ENCODE data around the gene LMX1A. TPM values are rescaled to one million over a fixed set of nuclear protein-coding genes. Genes with fewer than 3 reads are reported as not detected.

The LMX1A gene
- total RNA-seq, 2 experiments from 2014 or later = not detected

- CTCF ChIA-PET = no interaction called here
- POLR2A ChIA-PET = no interaction called here
Observed at GRCh38 chr1:165182975-165183374, 173.5 kb downstream of the LMX1A start.

GRCh38 chr1:165179306-165179705 is 177.2 kb downstream of the LMX1A start:
- ChIA-PET POLR2A (no interaction called here), CTCF (no interaction called here)

- ChIA-PET CTCF (no interaction called here), POLR2A (no interaction called here)
Observed at GRCh38 chr1:165174491-165174890, 182.0 kb downstream of the LMX1A start.

GRCh38 chr1:165173818-165174217 is 182.7 kb downstream of the LMX1A start:
- ChIA-PET CTCF (no interaction called here), POLR2A (no interaction called here)

DNA sequence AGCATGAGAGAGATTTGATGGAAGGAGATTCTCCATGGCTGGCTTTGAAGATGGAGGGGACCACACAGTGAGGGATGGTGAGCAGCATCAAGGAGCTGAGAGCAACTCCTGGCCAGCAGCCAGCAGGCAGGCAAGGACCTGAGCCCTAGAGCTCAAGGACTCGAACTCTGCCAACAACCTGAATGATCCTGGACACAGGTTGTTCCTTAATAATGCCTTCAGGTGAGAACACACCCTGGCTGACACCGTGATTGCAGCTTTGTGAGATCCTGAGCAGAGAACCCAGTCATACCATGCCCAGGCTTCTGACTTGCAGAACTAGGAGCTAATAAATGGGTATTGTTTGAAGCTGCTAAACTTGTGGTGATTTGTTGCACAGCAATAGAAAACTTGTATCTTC is 183.1 kb downstream of the LMX1A start:
- CTCF ChIA-PET = no interaction called here
- POLR2A ChIA-PET = no interaction called here

- POLR2A ChIA-PET = no interaction called here
- CTCF ChIA-PET = no interaction called here
Observed at GRCh38 chr1:165172666-165173065, 183.8 kb downstream of the LMX1A start.

GRCh38 chr1:165169729-165170128 is 186.8 kb downstream of the LMX1A start:
- ChIA-PET POLR2A (no interaction called here), CTCF (no interaction called here)

- CTCF ChIA-PET = no interaction called here
- POLR2A ChIA-PET = no interaction called here
Observed at GRCh38 chr1:165169028-165169427, 187.5 kb downstream of the LMX1A start.

GRCh38 chr1:165168467-165168866 is 188.0 kb downstream of the LMX1A start:
- POLR2A ChIA-PET = no interaction called here

GRCh38 chr1:165162671-165163241 is 193.8 kb downstream of the LMX1A start:
- POLR2A ChIA-PET = no interaction called here

More at GRCh38 chr1:165168467-165168866, 188.0 kb downstream of the LMX1A start:
- CTCF ChIA-PET = no interaction called here

GRCh38 chr1:165161130-165161529 is 195.4 kb downstream of the LMX1A start:
- ChIA-PET POLR2A (no interaction called here), CTCF (no interaction called here)

More at GRCh38 chr1:165162671-165163241, 193.8 kb downstream of the LMX1A start:
- CTCF ChIA-PET = no interaction called here

DNA sequence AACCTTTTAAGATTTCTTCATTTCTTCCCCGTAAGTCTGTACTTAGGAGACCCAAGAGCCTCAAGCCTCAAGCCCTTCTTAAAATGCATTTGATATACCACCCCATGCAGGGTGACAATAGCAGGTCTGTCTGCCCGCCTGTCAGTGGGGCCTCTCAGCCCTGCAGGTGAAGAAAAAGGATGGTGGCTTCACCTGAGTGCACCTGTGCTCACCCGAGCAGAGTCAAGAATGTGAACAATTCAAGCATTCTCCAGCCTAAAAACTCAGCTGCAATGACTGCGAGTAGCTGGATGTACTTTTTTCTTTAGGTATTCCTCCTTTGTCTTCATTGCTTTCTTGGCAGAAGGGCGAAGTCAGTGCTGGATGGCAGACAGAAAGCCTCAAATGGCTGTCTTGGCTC is 203.3 kb downstream of the LMX1A start:
- POLR2A ChIA-PET = no interaction called here
- CTCF ChIA-PET = no interaction called here

DNA sequence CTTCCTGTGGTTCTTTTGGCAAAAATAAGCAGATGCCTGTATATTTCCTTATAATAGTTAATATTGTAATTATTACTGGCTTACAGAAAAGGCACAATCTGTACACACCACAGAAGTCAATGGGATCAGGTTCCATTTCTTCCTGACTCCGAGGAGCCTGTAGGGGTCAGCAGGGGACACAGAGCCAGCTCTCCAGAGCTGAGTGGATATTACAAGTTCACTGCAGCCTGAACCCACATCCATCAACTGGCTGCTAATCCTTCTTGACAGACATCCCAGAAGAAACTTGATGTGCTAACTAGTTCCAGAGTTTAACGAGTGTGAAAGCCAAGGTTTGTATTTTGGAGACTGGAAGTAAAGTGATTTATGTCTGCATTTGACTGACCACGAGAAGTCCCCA is 203.8 kb downstream of the LMX1A start:
- POLR2A ChIA-PET = no interaction called here
- CTCF ChIA-PET = no interaction called here

DNA sequence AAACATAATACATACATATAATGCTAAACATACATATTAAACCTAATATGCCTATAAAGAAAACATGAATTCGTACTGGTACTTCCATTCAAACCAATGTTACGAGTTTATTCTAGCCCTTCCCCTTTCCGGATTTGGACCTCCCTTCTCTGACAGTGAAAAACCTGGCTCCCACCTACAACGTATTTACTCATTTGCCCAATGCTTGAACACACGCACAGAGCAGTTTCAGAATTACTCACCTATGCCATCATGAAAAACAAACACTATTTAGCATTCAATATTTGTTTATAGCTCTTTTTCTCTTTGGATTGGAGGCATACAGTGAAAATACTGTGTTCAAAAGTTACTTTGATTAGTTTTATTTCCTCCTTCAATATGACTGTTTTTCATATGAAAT is 204.4 kb downstream of the LMX1A start:
- ChIA-PET POLR2A (no interaction called here), CTCF (no interaction called here)

Other genes starting within 250 kb of the LMX1A start
- not detected for gene RXRG, start 88.4 kb upstream of the LMX1A start, total RNA-seq
- gene LRRC52, start 187.3 kb upstream of the LMX1A start, total RNA-seq = not detected

Measured in activated CD8-positive, alpha-beta memory T cell treated with anti-CD3 and anti-CD28 coated beads for 36 hours (primary cell).